Loucy (cell line): ENCODE data around the gene NTNG1.

Experiments
- CTCF ChIP-seq: fragments of 200-600 bp; sonication (generic); conservative IDR thresholded peaks from 2 replicates; pipeline ENCODE4 v1.5.1; 2014; ENCODE audit warnings: mild to moderate bottlenecking, antibody characterized with exemption, low read length
- EZH2phosphoT487 ChIP-seq: fragments of 200-600 bp; IDR thresholded peaks from 2 replicates; pipeline ENCODE4 v1.6.1; 2018; ENCODE audit warnings: antibody characterized with exemption, mild to moderate bottlenecking, moderate library complexity, borderline replicate concordance

GRCh38 chr1:107493111-107493716, 352.4 kb downstream of the NTNG1 start:
- TF ChIP-seq CTCF (no peak), EZH2phosphoT487 (no peak)
